ENCODE measurements around the gene KRTAP12-1.

The KRTAP12-1 gene

DNA sequence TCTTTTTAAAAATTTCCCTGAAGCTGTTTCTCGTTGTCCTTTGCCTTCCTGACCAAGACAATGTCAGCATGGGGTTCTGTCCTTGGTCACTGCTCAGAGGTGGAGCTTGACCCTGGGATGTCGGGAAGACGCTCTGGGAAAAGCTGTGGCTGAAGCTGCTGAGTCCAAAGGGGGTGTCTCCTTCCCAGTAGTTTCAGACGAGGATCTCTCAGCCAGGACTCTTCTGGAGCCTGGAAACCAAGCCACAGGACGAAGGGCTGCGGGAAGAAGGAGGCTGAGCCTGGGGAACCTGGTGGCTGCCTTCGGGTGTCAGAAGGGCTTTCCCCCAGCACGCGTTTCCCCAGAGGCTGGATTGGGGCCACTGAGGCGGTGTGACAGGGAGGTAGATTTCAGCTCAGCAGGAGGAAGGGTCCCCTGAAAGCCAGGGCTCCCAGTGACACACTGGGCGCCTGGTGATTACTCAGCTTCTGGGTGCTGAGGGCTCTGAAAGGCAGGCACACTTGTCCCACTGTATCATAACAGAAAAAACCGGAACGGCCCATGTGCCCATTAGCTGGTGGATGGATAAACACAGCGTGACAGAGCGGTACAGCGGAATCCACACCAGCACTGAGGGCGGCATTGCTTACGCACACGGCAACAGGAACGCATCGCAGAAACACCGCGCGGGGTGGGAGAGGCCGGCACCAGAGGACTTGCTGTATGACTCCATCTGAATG is 5.0 kb upstream of the KRTAP12-1 start:
- TF ChIP-seq, protein P1, sequence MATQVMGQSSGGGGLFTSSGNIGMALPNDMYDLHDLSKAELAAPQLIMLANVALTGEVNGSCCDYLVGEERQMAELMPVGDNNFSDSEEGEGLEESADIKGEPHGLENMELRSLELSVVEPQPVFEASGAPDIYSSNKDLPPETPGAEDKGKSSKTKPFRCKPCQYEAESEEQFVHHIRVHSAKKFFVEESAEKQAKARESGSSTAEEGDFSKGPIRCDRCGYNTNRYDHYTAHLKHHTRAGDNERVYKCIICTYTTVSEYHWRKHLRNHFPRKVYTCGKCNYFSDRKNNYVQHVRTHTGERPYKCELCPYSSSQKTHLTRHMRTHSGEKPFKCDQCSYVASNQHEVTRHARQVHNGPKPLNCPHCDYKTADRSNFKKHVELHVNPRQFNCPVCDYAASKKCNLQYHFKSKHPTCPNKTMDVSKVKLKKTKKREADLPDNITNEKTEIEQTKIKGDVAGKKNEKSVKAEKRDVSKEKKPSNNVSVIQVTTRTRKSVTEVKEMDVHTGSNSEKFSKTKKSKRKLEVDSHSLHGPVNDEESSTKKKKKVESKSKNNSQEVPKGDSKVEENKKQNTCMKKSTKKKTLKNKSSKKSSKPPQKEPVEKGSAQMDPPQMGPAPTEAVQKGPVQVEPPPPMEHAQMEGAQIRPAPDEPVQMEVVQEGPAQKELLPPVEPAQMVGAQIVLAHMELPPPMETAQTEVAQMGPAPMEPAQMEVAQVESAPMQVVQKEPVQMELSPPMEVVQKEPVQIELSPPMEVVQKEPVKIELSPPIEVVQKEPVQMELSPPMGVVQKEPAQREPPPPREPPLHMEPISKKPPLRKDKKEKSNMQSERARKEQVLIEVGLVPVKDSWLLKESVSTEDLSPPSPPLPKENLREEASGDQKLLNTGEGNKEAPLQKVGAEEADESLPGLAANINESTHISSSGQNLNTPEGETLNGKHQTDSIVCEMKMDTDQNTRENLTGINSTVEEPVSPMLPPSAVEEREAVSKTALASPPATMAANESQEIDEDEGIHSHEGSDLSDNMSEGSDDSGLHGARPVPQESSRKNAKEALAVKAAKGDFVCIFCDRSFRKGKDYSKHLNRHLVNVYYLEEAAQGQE (IDR thresholded peaks at IDR 0.05; ENCODE audit: insufficient read depth in 1 of 2, low read depth in 2 of 2, low read length in 2 of 2), result no peak
- TF ChIP-seq FOXP2 (optimal IDR thresholded peaks at IDR 0.05; ENCODE audit: borderline replicate concordance, extremely low read depth, extremely low read length, insufficient read depth) (no peak), TAF1 (IDR thresholded peaks at IDR 0.05; ENCODE audit: borderline replicate concordance, insufficient read depth, low read length) (no peak), SIN3A (IDR thresholded peaks at IDR 0.05; ENCODE audit: borderline replicate concordance, insufficient read depth, low read length) (no peak), POLR2AphosphoS5 (IDR thresholded peaks at IDR 0.05; ENCODE audit: low read depth, low read length) (no peak)

DNA sequence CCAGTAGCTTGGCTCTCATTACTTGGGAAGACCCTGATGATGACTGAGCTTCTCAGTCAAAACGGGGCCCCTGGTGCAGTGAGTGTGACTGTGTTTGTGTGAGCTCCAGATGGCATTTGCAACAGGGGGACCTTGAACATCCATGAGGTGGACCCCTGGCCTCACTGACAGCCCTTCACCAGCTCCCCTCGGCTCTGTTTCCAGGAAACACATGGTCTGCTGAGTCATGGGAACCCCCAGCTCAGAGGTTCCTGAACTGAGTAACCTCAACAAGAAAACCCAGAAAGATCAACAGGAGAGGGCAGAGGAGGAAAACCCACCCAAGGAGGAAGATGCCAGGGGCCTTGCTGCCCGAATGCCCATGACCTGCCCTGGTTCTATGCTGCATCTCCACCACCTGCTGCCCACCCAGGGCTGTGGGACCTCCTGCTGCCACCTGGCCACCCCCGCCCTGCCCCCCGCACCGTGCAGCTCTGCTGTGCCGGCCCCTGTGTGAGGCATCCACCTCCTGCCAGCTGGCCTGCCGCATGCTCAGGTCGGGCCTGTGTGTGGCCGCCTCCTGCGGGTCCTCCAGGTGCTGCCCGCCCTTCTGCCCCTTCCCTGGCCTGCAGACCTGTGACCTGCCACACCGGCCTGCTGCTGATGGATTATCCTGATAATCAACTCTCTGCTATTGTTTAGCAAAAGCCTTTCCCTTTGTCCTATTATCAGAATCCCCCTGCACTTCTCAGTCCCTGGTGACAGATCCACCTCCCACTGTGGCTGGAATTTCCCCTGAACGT is 4.2 kb upstream of the KRTAP12-1 start:
- TF ChIP-seq TAF1 (IDR thresholded peaks at IDR 0.05; ENCODE audit: borderline replicate concordance, insufficient read depth, low read length) (no peak), POLR2AphosphoS5 (IDR thresholded peaks at IDR 0.05; ENCODE audit: low read depth, low read length) (no peak), FOXP2 (optimal IDR thresholded peaks at IDR 0.05; ENCODE audit: borderline replicate concordance, extremely low read depth, extremely low read length, insufficient read depth) (no peak), SIN3A (IDR thresholded peaks at IDR 0.05; ENCODE audit: borderline replicate concordance, insufficient read depth, low read length) (no peak)
- TF ChIP-seq, protein P1 (IDR thresholded peaks at IDR 0.05; ENCODE audit: insufficient read depth in 1 of 2, low read depth in 2 of 2, low read length in 2 of 2), result no peak

DNA sequence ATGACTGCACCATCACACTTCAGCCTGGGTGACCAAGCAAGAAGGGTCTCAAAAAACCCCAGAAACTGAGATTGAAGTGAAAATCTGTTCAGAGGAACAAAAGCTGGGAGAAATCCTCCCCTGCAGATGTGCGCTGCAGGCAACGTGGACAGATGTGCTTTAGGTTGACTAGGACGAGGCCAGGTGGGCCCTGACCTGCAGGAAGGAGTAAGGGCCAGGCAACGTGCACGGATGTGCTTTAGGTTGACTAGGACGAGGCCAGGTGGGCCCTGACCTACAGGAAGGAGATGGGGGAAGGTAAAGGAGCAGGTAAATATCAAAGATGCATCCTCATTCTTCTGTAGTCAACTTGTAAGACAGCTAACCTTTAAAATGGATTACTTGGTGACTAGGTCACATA is 2.5 kb upstream of the KRTAP12-1 start:
- TF ChIP-seq, protein P1 (IDR thresholded peaks at IDR 0.05; ENCODE audit: insufficient read depth in 1 of 2, low read depth in 2 of 2, low read length in 2 of 2), result no peak
- TF ChIP-seq POLR2AphosphoS5 (IDR thresholded peaks at IDR 0.05; ENCODE audit: low read depth, low read length) (no peak), FOXP2 (optimal IDR thresholded peaks at IDR 0.05; ENCODE audit: borderline replicate concordance, extremely low read depth, extremely low read length, insufficient read depth) (no peak), SIN3A (IDR thresholded peaks at IDR 0.05; ENCODE audit: borderline replicate concordance, insufficient read depth, low read length) (no peak), TAF1 (IDR thresholded peaks at IDR 0.05; ENCODE audit: borderline replicate concordance, insufficient read depth, low read length) (no peak)

DNA sequence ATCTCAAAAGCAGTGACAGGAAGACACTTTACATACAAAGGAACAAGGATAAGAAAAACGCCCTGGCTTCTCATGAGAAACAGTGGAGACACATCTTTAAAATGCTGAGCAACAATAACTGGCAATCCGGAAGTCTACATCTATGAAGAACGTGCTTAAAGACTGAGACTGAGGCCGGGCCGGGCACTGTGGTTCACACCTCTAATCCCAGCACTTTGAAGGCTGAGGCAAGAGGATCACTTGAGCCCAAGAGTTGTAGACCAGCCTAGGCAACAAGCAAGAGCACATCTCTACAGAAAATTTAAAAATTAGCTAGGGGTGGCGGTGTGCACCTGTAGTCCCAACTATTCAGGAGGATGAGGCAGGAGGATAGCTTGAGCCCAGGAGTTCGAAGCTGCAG is 2.1 kb upstream of the KRTAP12-1 start:
- no peak for TF ChIP-seq SIN3A (IDR thresholded peaks at IDR 0.05; ENCODE audit: borderline replicate concordance, insufficient read depth, low read length)
- TF ChIP-seq, protein P1 (IDR thresholded peaks at IDR 0.05; ENCODE audit: insufficient read depth in 1 of 2, low read depth in 2 of 2, low read length in 2 of 2), result no peak
- TF ChIP-seq POLR2AphosphoS5 (IDR thresholded peaks at IDR 0.05; ENCODE audit: low read depth, low read length), result no peak
- TF ChIP-seq TAF1 (IDR thresholded peaks at IDR 0.05; ENCODE audit: borderline replicate concordance, insufficient read depth, low read length), result no peak

Data from PFSK-1 (cell line).